NT2/D1 (cell line): ENCODE measurements around the gene CLSTN2.

ENCODE experiments used
- DNase-seq: peaks from one replicate; pipeline ENCODE4 v3.0.0-alpha.2; 2011; ENCODE audit warnings: low read depth, low spot score
- H3K27me3 ChIP-seq: 2 replicates; pipeline ENCODE4 v1.6.0; 2011; ENCODE audit warnings: mild to moderate bottlenecking; ENCODE audit not compliant: insufficient read length, insufficient read depth
- H3K36me3 ChIP-seq: 2 replicates; pipeline ENCODE4 v1.6.1; 2011; ENCODE audit warnings: mild to moderate bottlenecking, low read length, mixed read lengths; ENCODE audit not compliant: insufficient read depth, insufficient read length
- H3K4me1 ChIP-seq: 2 replicates; pipeline ENCODE4 v1.5.1; 2011; ENCODE audit not compliant: insufficient read depth, insufficient read length
- H3K4me3 ChIP-seq: 2 replicates; pipeline ENCODE4 v1.5.1; 2011; ENCODE audit warnings: low read depth; ENCODE audit not compliant: insufficient read length
- H3K9ac ChIP-seq: 2 replicates; pipeline ENCODE4 v1.6.0; 2011; ENCODE audit warnings: low read depth; ENCODE audit not compliant: insufficient read length
- H3K9me3 ChIP-seq: 2 replicates; pipeline ENCODE4 v1.5.1; 2011; ENCODE audit warnings: mild to moderate bottlenecking, low read length; ENCODE audit not compliant: insufficient read depth
- SUZ12 ChIP-seq: IDR thresholded peaks from 2 replicates; pipeline ENCODE4 v1.6.1; 2011; ENCODE audit not compliant: insufficient read length, insufficient read depth; ENCODE audit errors: extremely low read depth
- YY1 ChIP-seq: IDR thresholded peaks from 2 replicates; pipeline ENCODE4 v1.6.1; 2011; ENCODE audit not compliant: insufficient read length, insufficient read depth
- ZNF274 ChIP-seq: IDR thresholded peaks from 2 replicates; pipeline ENCODE4 v1.6.1; 2011; ENCODE audit warnings: mild to moderate bottlenecking, low read depth, low read length

Gene CLSTN2

DNA sequence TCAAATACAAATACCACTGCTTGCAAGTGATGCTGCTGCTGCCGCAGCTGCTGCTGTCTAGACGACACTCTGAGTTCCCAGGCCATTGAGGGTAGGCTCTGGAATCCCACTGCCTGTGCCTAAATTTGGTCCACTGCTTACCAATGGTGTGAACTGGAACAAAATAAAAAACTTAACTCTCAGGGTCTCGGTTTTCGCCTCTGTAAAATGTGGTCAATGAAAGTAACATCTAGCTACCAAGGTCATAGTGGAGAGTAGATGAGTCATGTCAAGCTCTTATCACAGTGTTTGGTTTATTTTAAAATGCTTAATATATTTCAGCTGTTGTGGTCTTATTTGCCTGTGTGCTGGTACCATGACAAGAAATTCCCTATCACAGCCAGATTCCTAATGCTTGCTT lies 299.3 kb downstream of the CLSTN2 start:
- no peaks in the 10 kb centered on the region for H3K36me3 ChIP-seq
- no peak for TF ChIP-seq YY1
- no peak for TF ChIP-seq SUZ12
- no peak for TF ChIP-seq ZNF274
- DNase-seq: no peak

DNA sequence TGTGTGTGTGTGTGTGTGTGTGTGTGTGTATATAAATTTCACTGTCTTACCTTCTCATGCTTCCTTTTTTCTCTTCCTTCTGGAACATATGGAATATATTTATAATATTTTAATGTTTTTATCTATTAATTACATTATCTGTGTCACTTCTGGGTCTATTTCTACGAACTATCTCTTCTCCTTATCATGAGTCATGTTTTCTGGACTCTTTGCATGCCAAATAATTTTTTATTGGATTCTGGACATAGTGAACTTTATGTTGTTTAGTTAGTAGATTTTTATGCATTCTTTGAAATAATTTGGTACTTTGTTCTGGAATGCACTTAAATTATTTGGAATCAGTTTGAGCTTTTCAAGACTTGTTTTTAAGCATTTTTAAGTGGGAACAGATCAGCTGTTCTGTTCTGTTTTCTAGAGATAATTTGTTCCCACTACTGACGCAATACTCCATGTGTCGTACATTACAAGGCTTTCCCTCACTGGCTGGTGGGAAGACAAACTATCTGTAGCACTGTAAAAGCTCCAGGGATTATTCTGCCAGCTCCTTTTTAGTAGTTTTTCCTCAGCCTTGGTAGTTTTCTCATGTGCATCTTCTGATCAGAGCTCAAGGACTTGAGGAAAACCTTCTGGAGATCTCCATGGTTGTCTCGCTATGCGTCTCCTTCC lies 302.0 kb downstream of the CLSTN2 start:
- Histone ChIP-seq H3K4me1 (no peaks in the 10 kb centered on the region), H3K27me3 (no peaks in the 10 kb centered on the region), H3K9ac (no peak overlapping the region), H3K36me3 (no peaks in the 10 kb centered on the region), H3K9me3 (no peaks in the 10 kb centered on the region), H3K4me3 (no peak overlapping the region)
- no peak for DNase-seq
- TF ChIP-seq ZNF274 (no peak), YY1 (no peak), SUZ12 (no peak)

More for the DNA sequence above, 299.3 kb downstream of the CLSTN2 start:
- H3K9ac ChIP-seq: no peak overlapping the region
- H3K4me1 ChIP-seq: no peaks in the 10 kb centered on the region
- no peaks in the 10 kb centered on the region for H3K9me3 ChIP-seq
- no peaks in the 10 kb centered on the region for H3K27me3 ChIP-seq
- H3K4me3 ChIP-seq: no peak overlapping the region

DNA sequence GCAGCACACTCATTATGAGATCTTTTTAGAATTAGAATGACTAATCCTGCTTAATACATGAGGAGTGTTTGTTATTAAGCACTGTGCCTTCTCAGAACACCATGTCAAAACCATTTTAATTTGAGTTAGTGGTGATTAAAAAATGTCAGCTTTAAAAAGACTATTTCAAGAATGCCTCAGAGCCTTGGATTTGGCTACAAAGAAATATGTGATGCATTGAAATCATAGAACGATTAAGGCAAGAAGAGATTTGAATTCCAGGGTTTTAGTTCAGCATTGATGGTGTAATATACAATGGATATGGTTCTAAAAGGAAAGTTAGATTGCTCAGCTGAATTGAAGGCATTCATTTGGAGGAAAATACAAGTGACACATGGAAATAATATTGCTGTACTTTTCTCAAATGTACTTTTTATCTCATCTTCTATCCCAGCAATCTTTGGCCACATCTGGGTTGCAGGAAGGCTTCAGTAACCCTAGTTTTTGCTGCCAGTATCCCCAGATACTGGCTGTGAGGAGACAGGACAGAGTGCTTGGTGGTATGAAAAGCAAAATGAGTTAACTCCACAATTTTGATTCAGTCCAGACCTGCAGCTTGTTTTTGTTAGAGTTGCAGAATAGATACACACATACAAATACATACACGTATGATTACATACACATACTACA lies 303.8 kb downstream of the CLSTN2 start:
- DNase-seq: no peak
- Histone ChIP-seq H3K4me3 (no peak overlapping the region), H3K9me3 (no peaks in the 10 kb centered on the region), H3K36me3 (no peaks in the 10 kb centered on the region), H3K4me1 (no peaks in the 10 kb centered on the region), H3K9ac (no peak overlapping the region), H3K27me3 (no peaks in the 10 kb centered on the region)
- no peak for TF ChIP-seq ZNF274
- TF ChIP-seq SUZ12: no peak
- TF ChIP-seq YY1: no peak

DNA sequence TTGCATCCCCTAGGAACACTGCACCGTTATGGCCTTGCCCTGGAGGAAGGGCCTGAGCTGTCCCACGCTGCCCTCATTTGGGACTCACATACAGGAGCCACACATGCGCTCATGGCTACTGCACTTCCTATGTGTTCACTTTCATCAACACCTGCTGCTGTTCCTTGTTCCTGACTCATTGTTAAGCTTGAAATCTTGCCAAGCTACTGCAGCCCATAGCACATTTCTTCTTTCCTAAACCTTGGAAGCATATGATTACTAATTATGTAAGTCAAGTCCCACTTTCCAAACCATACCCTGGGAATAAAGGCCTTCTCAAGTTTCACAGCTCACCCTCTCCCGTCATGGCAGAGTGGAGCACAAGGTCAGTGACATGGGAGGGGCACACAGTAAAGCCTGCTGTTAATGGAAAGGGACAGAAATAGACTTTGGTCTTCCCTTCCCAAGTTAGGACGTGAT lies 307.9 kb downstream of the CLSTN2 start:
- Histone ChIP-seq H3K4me3 (no peak overlapping the region), H3K9ac (no peak overlapping the region), H3K36me3 (no peaks in the 10 kb centered on the region), H3K9me3 (no peaks in the 10 kb centered on the region), H3K4me1 (no peaks in the 10 kb centered on the region), H3K27me3 (no peaks in the 10 kb centered on the region)
- DNase-seq: no peak
- TF ChIP-seq ZNF274: no peak

DNA sequence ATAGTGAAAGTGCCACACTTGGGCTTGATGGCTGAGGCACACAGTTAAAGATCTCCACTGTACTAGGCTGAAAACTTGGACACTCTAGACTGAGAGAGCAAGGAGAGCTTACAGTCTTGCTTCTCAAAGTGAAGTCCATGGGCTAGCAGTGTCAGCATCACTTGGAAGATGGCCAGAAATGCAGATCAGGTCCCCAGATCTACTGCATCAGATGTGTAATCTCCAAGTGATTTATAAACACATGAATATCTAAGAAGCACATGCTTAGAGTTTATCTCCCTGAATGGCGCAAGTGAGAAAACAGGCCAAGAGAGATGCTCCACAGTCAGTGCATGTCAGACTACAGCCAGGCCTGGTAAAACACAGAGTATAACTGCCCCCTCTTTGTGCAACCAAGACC lies 308.6 kb downstream of the CLSTN2 start:
- no peak for DNase-seq
- Histone ChIP-seq H3K4me1 (no peaks in the 10 kb centered on the region), H3K9ac (no peak overlapping the region), H3K36me3 (no peaks in the 10 kb centered on the region), H3K9me3 (no peaks in the 10 kb centered on the region), H3K4me3 (no peak overlapping the region), H3K27me3 (no peaks in the 10 kb centered on the region)
- TF ChIP-seq SUZ12: no peak
- TF ChIP-seq ZNF274: no peak
- TF ChIP-seq YY1: no peak

DNA sequence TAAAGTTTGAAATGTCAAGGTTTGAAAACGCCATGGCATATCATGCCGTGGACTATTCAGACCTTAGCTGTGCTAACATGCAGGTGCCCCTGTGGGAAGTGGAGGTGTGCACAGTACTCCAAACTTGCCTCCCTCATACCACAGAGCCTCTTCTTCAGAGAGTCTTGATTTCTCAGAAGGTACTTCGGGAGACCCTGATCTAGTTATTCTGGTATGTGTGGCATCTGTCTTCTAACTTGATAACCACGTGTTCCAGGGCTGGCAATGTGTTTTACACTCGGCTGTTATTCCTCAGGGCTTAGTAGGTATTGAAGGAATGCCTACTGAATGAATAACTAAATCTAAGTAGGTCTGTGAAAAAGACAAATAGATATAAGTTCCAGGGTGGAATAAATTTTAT lies 309.9 kb downstream of the CLSTN2 start:
- H3K27me3 ChIP-seq: no peaks in the 10 kb centered on the region

DNA sequence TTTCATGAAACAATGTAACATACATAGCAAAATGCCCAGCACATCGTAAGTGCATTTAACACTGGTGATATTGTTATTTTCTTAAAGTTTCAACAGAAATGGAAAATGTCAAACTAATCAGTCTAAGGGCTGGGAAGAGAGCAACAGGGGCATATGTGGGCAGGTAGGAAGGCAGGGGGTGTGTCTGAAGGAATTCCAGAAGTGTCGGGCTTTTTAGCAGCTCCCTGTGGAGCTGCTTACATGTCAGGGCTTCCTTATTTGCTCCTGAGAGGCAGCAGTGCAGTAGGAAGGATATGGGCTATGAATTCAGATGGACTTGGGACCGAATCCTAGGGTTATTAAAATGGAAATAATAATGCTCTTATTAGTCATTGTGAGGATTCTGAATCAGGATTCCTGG lies 311.6 kb downstream of the CLSTN2 start:
- no peak for DNase-seq
- H3K36me3 ChIP-seq: no peaks in the 10 kb centered on the region

More for the DNA sequence above, 309.9 kb downstream of the CLSTN2 start:
- no peaks in the 10 kb centered on the region for H3K9me3 ChIP-seq
- H3K36me3 ChIP-seq: no peaks in the 10 kb centered on the region
- H3K9ac ChIP-seq: no peak overlapping the region
- no peak overlapping the region for H3K4me3 ChIP-seq
- H3K4me1 ChIP-seq: no peaks in the 10 kb centered on the region
- no peak for TF ChIP-seq YY1
- TF ChIP-seq ZNF274: no peak
- TF ChIP-seq SUZ12: no peak
- DNase-seq: no peak

More for the DNA sequence above, 311.6 kb downstream of the CLSTN2 start:
- Histone ChIP-seq H3K9ac (no peak overlapping the region), H3K4me1 (peaks cover 3% of the 10 kb centered on the region), H3K27me3 (no peaks in the 10 kb centered on the region), H3K4me3 (no peak overlapping the region), H3K9me3 (no peaks in the 10 kb centered on the region)
- TF ChIP-seq SUZ12: no peak
- no peak for TF ChIP-seq ZNF274
- no peak for TF ChIP-seq YY1
